ENCODE measurements around the gene CEP89. TPM values are rescaled to one million over a fixed set of nuclear protein-coding genes. Genes with fewer than 3 reads are reported as not detected.
A peak's percentile ranks its signal among the peaks of the same experiment; 100 is the strongest.
"Not testable (repeated sequence)": the region's sequence is repeated elsewhere in the genome, so short reads cannot be mapped to it uniquely, and the experiment has no call there.

Gene CEP89
- polyA plus RNA-seq (ENCODE audit: insufficient read depth in 1 of 5, insufficient read length in 5 of 5, low replicate concordance in 1 of 5) = 10 to 100 TPM; 30.9 to 35.0 (median 32.4) TPM
- long read RNA-seq, donor 1, full-length matches to known transcripts = 17 of 22 reads
- long read RNA-seq, donor 1, partial matches to known transcripts = 5 of 22 reads
- long read RNA-seq, donor 1, other reads (novel, unspliced or antisense) = 0 of 22 reads
- long read RNA-seq, donor 2, partial matches to known transcripts = 0 of 4 reads
- long read RNA-seq, donor 2, other reads (novel, unspliced or antisense) = 0 of 4 reads
- long read RNA-seq, donor 3, transcript CEP89-207 (2 exons, 2,903 nt) = major isoform, 5 of 17 reads
- long read RNA-seq, donor 3, partial matches to known transcripts = 10 of 17 reads
- long read RNA-seq, donor 3, other reads (novel, unspliced or antisense) = 0 of 17 reads
- long read RNA-seq, donor 4, full-length matches to known transcripts = 8 of 8 reads
- long read RNA-seq, donor 4, partial matches to known transcripts = 0 of 8 reads
- long read RNA-seq, donor 4, other reads (novel, unspliced or antisense) = 0 of 8 reads
- long read RNA-seq, donor 5, transcript CEP89-207 (2 exons, 2,903 nt) = major isoform, 5 of 23 reads
- long read RNA-seq, donor 5, partial matches to known transcripts = 16 of 23 reads
- long read RNA-seq, donor 5, other reads (novel, unspliced or antisense) = 0 of 23 reads
- long read RNA-seq, donor 6, transcript CEP89-207 (2 exons, 2,903 nt) = major isoform, 12 of 14 reads
- long read RNA-seq, donor 6, partial matches to known transcripts = 0 of 14 reads
- long read RNA-seq, donor 6, other reads (novel, unspliced or antisense) = 0 of 14 reads
- long read RNA-seq, donor 7, full-length matches to known transcripts = 4 of 9 reads
- long read RNA-seq, donor 7, partial matches to known transcripts = 5 of 9 reads
- long read RNA-seq, donor 7, other reads (novel, unspliced or antisense) = 0 of 9 reads
- long read RNA-seq, donor 8, partial matches to known transcripts = 0 of 4 reads
- long read RNA-seq, donor 8, other reads (novel, unspliced or antisense) = 0 of 4 reads

GRCh38 chr19:32971715-32972540 is at the start of gene CEP89, which contains the start of gene FAAP24:
Gene CEP89 (minus strand): TSS chr19:32971958. CDS start chr19:32971874, 84 bp downstream.
Gene FAAP24 (plus strand): TSS chr19:32972242. CDS start chr19:32973197, 955 bp downstream.
- peak; percentile 99 to 100 for DNase-seq

- DNase-seq = not testable (repeated sequence)
Observed at GRCh38 chr19:33010891-33011290, 39.1 kb upstream of the CEP89 start.

DNA sequence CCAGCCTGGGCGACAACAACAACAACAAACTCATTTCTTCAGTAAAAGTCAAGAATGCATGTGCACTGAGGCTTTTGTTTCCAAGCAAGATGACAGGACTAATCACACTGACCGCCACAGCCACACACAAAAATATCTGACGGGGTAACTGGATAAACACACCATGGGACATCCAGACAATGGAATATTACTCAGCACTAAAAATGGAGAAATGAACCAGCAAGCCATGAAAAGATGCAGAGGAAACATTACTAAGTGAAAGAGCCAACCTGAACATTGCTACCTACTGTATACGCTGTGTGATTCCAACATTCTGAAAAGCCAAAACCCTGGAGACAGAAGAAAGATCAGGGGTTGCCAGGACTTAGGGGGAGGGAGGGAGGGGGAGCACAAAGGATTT is 37.0 kb upstream of the CEP89 start:
- DNase-seq = no peak

GRCh38 chr19:33005440-33005839 is 33.7 kb upstream of the CEP89 start:
- DNase-seq = peak in 1 of 2 donors; percentile 7

DNA sequence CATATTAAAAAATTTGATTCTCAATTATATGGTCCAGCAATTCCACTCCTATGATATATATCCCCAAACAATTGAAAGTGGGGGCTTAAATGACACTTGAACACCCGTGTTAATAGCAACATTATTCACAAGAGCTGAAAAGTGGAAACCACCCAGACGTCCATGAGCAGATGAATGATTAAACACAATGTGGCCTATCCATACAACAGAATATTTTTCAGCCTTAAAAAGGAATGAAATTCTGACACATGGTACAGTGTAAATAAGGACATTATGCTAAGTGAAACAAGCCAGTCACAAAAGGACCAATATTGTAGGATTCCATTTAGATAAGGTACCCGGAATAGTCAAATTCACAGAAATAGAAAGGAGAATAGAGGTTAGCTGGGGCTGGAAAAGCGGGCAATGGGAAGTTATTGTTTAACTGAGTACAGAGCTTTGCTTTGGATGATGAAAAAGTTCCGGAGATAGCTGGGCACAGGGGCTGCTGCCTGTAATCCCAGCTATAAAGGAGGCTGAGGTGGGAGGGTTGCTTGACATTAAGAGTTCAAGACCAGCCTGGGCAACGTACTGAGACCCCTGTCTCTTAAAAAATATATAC is 31.8 kb upstream of the CEP89 start:
- not testable (repeated sequence) for DNase-seq

DNA sequence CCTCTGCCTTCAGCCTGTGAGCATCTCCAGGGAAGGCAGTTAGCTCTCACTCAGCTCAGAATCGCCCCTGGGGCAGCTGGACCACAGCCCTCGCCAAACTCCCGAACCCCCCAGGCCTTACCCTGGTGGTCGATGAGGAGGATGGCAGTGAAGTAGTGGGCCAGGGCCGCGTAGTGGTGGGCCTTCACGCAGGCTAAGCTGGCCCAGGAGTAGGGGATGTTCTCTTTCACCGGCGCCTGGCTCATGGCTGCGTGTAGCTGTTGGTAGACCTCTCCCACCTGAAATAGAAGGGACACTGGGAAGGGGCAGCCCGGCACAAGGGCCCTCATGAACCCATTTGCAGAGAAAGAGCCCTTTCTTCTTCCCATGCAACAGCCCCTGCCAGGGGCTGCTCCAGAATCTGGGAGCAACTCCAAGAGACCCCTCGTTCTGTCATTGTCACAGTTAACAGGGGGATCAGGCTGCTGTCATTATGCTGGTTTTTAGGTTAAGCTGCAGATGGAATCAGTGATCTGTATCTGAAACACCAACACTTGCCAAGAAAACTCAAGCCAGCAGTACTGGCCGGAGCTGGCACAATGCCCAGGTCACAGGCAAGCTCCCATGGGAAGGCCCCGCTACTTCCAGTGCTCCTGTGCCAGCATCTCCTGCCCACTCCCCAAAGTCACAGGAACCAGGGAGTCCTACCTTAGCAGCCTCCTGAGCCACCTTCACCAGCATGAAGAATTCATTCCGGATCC is 30.5 kb upstream of the CEP89 start:
- DNase-seq = not testable (repeated sequence)

GRCh38 chr19:33000910-33001309 is 29.2 kb upstream of the CEP89 start:
- no peak for DNase-seq

- DNase-seq = no peak
Observed at GRCh38 chr19:33000510-33000909, 28.8 kb upstream of the CEP89 start.

DNA sequence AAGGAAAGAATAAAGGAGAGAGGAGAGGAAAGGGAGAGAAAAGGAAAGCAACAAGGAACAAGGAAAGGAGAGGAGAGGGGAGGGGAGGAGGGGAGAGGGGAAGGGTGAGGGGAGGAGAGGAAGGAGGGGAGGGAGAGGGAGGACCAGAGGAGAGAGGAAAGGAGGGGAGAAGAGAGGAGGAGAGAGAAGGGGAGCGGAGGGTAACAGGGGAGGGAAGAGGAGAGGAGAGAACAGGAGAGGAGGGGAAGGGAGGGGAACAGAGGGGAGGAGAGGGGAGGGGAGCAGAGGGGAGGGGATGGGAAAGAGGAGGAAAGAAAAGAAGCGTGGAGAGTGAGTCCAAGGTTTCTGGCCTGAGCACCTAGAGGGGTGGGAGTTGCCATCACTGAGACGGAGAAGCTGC is 27.0 kb upstream of the CEP89 start:
- DNase-seq = no peak

DNA sequence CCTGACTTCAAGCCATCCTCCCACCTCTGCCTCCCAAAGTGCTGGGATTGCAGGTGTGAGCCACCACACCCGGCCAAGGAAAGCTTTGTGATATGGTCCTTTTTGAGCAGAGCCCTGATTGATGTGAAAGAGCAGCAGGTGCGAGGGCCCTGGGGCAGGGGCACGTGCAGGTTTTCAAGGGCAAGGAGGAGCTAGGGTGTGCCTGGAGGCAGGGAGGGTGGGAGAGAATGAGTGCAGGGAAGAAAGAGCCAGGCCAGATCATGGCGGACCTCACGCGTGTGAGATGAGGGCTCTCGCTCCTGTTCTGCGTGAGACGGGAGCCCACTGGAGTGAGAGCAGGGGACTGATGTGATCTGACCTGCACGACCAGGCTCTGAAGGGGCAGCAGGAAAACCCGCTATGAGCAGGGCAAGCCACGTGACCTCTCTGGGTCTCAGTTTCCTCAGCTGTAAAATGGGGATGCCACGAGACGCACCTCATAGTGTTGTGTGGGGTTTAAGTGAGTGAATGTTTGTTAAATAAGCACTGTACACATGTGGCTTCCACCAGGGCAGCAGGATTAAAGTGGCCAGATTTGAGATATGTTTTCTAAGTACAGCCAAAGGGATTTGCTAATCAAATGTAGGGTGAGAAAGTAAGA is 26.1 kb upstream of the CEP89 start:
- no peak for DNase-seq

- not testable (repeated sequence) for DNase-seq
Observed at GRCh38 chr19:32997061-32997464, 25.3 kb upstream of the CEP89 start.

DNA sequence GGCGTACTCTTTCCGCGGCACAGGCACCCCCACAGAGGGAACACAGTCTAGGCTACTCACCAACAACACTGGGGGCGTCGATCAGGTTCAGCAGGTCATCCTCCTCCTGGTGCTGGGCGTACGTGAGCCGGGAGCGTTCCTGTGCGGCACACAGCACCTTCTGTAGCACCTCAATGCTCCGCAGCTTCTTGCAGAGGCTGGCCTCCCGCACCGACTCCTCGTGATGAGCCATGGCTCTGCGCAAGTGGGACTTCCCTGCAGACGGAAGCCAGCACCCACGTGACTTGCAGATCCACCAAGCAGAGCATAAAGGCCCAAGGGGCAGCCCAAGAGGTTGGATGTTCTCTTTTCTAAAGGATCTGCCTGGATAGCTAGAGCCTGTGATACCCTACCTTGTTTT is 24.2 kb upstream of the CEP89 start:
- DNase-seq = not testable (repeated sequence)

- DNase-seq = no peak
Observed at GRCh38 chr19:32988724-32989123, 17.0 kb upstream of the CEP89 start.

GRCh38 chr19:32988254-32988653 is 16.5 kb upstream of the CEP89 start:
- DNase-seq = not testable (repeated sequence)

- DNase-seq = not testable (repeated sequence)
Observed at GRCh38 chr19:32982488-32982887, 10.7 kb upstream of the CEP89 start.

GRCh38 chr19:32979807-32980206 is 8.0 kb upstream of the CEP89 start:
- DNase-seq = not testable (repeated sequence)

DNA sequence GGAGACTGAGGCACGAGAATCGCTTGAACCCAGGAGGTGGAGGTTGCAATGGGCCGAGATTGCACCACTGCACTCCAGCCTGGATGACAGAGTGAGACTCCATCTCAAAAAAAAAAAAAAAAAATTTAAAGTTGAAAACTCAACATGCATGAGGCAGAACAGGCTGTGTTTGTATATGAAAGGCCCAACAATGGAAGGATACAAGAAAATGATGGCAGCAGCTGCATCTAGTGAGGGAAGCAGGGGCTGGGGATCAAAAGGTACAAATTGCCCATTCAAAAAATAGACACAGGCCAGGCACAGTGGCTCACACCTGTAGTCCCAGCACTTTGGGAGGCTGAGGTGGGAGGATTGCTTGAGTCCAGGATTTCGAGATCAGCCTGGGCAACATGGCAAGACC is 6.1 kb upstream of the CEP89 start:
- DNase-seq = not testable (repeated sequence)

GRCh38 chr19:32977280-32977679 is 5.5 kb upstream of the CEP89 start:
- peak; percentile 8 to 12 for DNase-seq

DNA sequence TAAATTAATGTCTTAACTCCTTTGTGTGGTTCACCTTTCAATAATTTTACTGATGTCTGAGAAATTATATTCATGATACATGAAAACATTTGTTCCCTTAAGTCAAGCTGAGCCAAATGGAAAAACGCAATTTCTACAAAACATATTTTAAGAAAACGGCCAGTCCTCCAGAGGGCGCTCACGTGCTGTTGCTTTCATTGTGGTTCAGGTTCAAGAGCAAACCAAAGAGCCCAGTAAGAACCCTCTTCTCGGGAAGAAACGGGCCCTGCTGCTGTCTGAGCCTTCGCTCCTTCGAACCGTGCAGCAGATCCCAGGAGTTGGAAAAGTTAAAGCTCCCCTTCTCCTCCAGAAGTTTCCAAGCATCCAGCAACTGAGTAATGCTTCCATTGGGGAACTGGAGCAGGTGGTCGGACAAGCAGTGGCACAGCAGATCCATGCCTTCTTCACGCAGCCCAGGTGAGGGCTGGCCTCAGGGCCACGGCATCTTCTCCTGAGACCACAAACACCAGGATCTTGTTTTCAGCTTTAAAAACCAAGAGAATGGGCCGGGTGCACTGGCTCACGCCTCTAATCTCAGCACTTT is 4.6 kb upstream of the CEP89 start:
- DNase-seq = peak; percentile 23 to 35
